ENCODE results near the gene PPP1R16B.

- no peak for TF ChIP-seq CTCF (IDR thresholded peaks at IDR 0.05 in 2 of 3, conservative IDR thresholded peaks at IDR 0.05 in 1 of 3; ENCODE audit: control insufficient read depth in 2 of 3, extremely low read depth in 1 of 3, insufficient read depth in 1 of 3, low read depth in 3 of 3, low read length in 3 of 3)
- no peak for TF ChIP-seq POLR2A (IDR thresholded peaks at IDR 0.05; ENCODE audit: low read depth, low read length)
- no peak for TF ChIP-seq REST (IDR thresholded peaks at IDR 0.05; ENCODE audit: low read depth, low read length)
- no peak for TF ChIP-seq TAF1 (IDR thresholded peaks at IDR 0.05; ENCODE audit: borderline replicate concordance, low read depth, low read length)
- no peak for TF ChIP-seq MXI1 (IDR thresholded peaks at IDR 0.05; ENCODE audit: low read depth, low read length)
These were observed 6.3 kb upstream of the PPP1R16B start for GRCh38 chr20:38799203-38799602.

Measured in GM12878 (cell line).